ENCODE measurements around the gene SLC45A1. TPM values are rescaled to one million over a fixed set of nuclear protein-coding genes. Genes with fewer than 3 reads are reported as not detected.

The SLC45A1 gene
- total RNA-seq, 1 experiment from 2014 or later: 2.5 TPM

- Histone ChIP-seq H3K27me3 (replicated peaks) (no peaks in the 10 kb centered on the region), H3K4me3 (no peak overlapping the region), H3K9me3 (replicated peaks) (no peaks in the 10 kb centered on the region), H3K36me3 (peaks cover 48% of the 10 kb centered on the region), H3K27ac (no peak overlapping the region), H3K4me1 (replicated peaks) (peaks cover 20% of the 10 kb centered on the region)
- DNase-seq (ENCODE audit: low read depth in 1 of 2, low spot score in 2 of 2): no peak
Observed at GRCh38 chr1:8365661-8366362, 47.9 kb downstream of the SLC45A1 start.

GRCh38 chr1:8367571-8368194 lies 49.8 kb downstream of the SLC45A1 start:
- no peak for DNase-seq (ENCODE audit: low read depth in 1 of 2, low spot score in 2 of 2)
- Histone ChIP-seq H3K9me3 (replicated peaks) (no peaks in the 10 kb centered on the region), H3K36me3 (peaks cover 31% of the 10 kb centered on the region), H3K4me3 (no peak overlapping the region), H3K4me1 (replicated peaks) (peaks cover 38% of the 10 kb centered on the region), H3K27ac (no peak overlapping the region), H3K27me3 (replicated peaks) (no peaks in the 10 kb centered on the region)

GRCh38 chr1:8368956-8369639 lies 51.2 kb downstream of the SLC45A1 start:
- no peaks in the 10 kb centered on the region for H3K27me3 ChIP-seq (replicated peaks)
- no peak for DNase-seq (ENCODE audit: low read depth in 1 of 2, low spot score in 2 of 2)
- peaks cover 18% of the 10 kb centered on the region for H3K36me3 ChIP-seq
- no peak overlapping the region for H3K27ac ChIP-seq
- no peaks in the 10 kb centered on the region for H3K9me3 ChIP-seq (replicated peaks)
- H3K4me3 ChIP-seq: no peak overlapping the region
- peaks cover 49% of the 10 kb centered on the region for H3K4me1 ChIP-seq (replicated peaks)

GRCh38 chr1:8370046-8370881 lies 52.4 kb downstream of the SLC45A1 start:
- peaks cover 56% of the 10 kb centered on the region for H3K4me1 ChIP-seq (replicated peaks)
- peak overlapping the region; percentile 17 for H3K27ac ChIP-seq
- peaks cover 14% of the 10 kb centered on the region for H3K36me3 ChIP-seq
- DNase-seq (ENCODE audit: low read depth in 1 of 2, low spot score in 2 of 2): peak; percentile 79 to 81
- H3K9me3 ChIP-seq (replicated peaks): no peaks in the 10 kb centered on the region
- no peak overlapping the region for H3K4me3 ChIP-seq
- H3K27me3 ChIP-seq (replicated peaks): no peaks in the 10 kb centered on the region

GRCh38 chr1:8370905-8371315 lies 53.0 kb downstream of the SLC45A1 start:
- H3K4me1 ChIP-seq (replicated peaks): peaks cover 56% of the 10 kb centered on the region
- H3K4me3 ChIP-seq: no peak overlapping the region
- DNase-seq (ENCODE audit: low read depth in 1 of 2, low spot score in 2 of 2): no peak
- peaks cover 9% of the 10 kb centered on the region for H3K36me3 ChIP-seq
- H3K9me3 ChIP-seq (replicated peaks): no peaks in the 10 kb centered on the region
- no peaks in the 10 kb centered on the region for H3K27me3 ChIP-seq (replicated peaks)
- 0 out of 2 replicates have a peak overlapping the region, but pooled peaks have one; percentile 9 for H3K27ac ChIP-seq

GRCh38 chr1:8371372-8371991 lies 53.6 kb downstream of the SLC45A1 start:
- H3K4me1 ChIP-seq (replicated peaks): peaks cover 56% of the 10 kb centered on the region
- H3K36me3 ChIP-seq: peaks cover 3% of the 10 kb centered on the region; the same call in 1 of the 2 replicates
- H3K4me3 ChIP-seq: no peak overlapping the region
- no peak overlapping the region for H3K27ac ChIP-seq
- no peaks in the 10 kb centered on the region for H3K9me3 ChIP-seq (replicated peaks)
- H3K27me3 ChIP-seq (replicated peaks): no peaks in the 10 kb centered on the region
- no peak for DNase-seq (ENCODE audit: low read depth in 1 of 2, low spot score in 2 of 2)

- no peaks in the 10 kb centered on the region for H3K9me3 ChIP-seq (replicated peaks)
- peaks cover 56% of the 10 kb centered on the region for H3K4me1 ChIP-seq (replicated peaks)
- no peak for DNase-seq (ENCODE audit: low read depth in 1 of 2, low spot score in 2 of 2)
- peaks cover 10% of the 10 kb centered on the region; the same call in 1 of the 2 replicates for H3K36me3 ChIP-seq
- H3K27me3 ChIP-seq (replicated peaks): no peaks in the 10 kb centered on the region
- no peak overlapping the region for H3K4me3 ChIP-seq
- peak overlapping the region; percentile 66 for H3K27ac ChIP-seq
Observed at GRCh38 chr1:8373125-8373524, 55.2 kb downstream of the SLC45A1 start.

GRCh38 chr1:8373581-8374241 lies 55.8 kb downstream of the SLC45A1 start:
- DNase-seq (ENCODE audit: low read depth in 1 of 2, low spot score in 2 of 2): peak; percentile 80 to 81
- H3K4me1 ChIP-seq (replicated peaks): peaks cover 56% of the 10 kb centered on the region
- no peak overlapping the region for H3K4me3 ChIP-seq
- H3K36me3 ChIP-seq: peaks cover 14% of the 10 kb centered on the region; the same call in 1 of the 2 replicates
- peak overlapping the region; percentile 66 for H3K27ac ChIP-seq
- H3K9me3 ChIP-seq (replicated peaks): no peaks in the 10 kb centered on the region
- H3K27me3 ChIP-seq (replicated peaks): no peaks in the 10 kb centered on the region

GRCh38 chr1:8374356-8374755 lies 56.4 kb downstream of the SLC45A1 start:
- Histone ChIP-seq H3K4me1 (replicated peaks) (peaks cover 56% of the 10 kb centered on the region), H3K4me3 (no peak overlapping the region)
- no peak for DNase-seq (ENCODE audit: low read depth in 1 of 2, low spot score in 2 of 2)

GRCh38 chr1:8374812-8375211 lies 56.9 kb downstream of the SLC45A1 start:
- no peaks in the 10 kb centered on the region for H3K27me3 ChIP-seq (replicated peaks)
- peak overlapping the region; percentile 66 for H3K27ac ChIP-seq
- peaks cover 14% of the 10 kb centered on the region; the same call in 1 of the 2 replicates for H3K36me3 ChIP-seq
- no peaks in the 10 kb centered on the region for H3K9me3 ChIP-seq (replicated peaks)
- peaks cover 54% of the 10 kb centered on the region for H3K4me1 ChIP-seq (replicated peaks)
- no peak overlapping the region for H3K4me3 ChIP-seq
- peak in 1 of 2 experiments; percentile 66 for DNase-seq (ENCODE audit: low read depth in 1 of 2, low spot score in 2 of 2)

More at GRCh38 chr1:8374356-8374755, 56.4 kb downstream of the SLC45A1 start:
- Histone ChIP-seq H3K27me3 (replicated peaks) (no peaks in the 10 kb centered on the region), H3K9me3 (replicated peaks) (no peaks in the 10 kb centered on the region), H3K36me3 (peaks cover 14% of the 10 kb centered on the region; the same call in 1 of the 2 replicates), H3K27ac (peak overlapping the region; percentile 66)

GRCh38 chr1:8376358-8376840 lies 58.5 kb downstream of the SLC45A1 start:
- Histone ChIP-seq H3K4me3 (no peak overlapping the region), H3K4me1 (replicated peaks) (peaks cover 38% of the 10 kb centered on the region), H3K27ac (no peak overlapping the region), H3K9me3 (replicated peaks) (no peaks in the 10 kb centered on the region), H3K27me3 (replicated peaks) (no peaks in the 10 kb centered on the region), H3K36me3 (peaks cover 22% of the 10 kb centered on the region)
- no peak for DNase-seq (ENCODE audit: low read depth in 1 of 2, low spot score in 2 of 2)

- Histone ChIP-seq H3K4me1 (replicated peaks) (peaks cover 28% of the 10 kb centered on the region), H3K4me3 (no peak overlapping the region), H3K9me3 (replicated peaks) (no peaks in the 10 kb centered on the region), H3K27me3 (replicated peaks) (no peaks in the 10 kb centered on the region), H3K36me3 (peaks cover 32% of the 10 kb centered on the region), H3K27ac (no peak overlapping the region)
- DNase-seq (ENCODE audit: low read depth in 1 of 2, low spot score in 2 of 2): no peak
Observed at GRCh38 chr1:8377271-8377981, 59.5 kb downstream of the SLC45A1 start.

All from SJSA1 (cell line).